ENCODE results near the gene STXBP1.

DNA sequence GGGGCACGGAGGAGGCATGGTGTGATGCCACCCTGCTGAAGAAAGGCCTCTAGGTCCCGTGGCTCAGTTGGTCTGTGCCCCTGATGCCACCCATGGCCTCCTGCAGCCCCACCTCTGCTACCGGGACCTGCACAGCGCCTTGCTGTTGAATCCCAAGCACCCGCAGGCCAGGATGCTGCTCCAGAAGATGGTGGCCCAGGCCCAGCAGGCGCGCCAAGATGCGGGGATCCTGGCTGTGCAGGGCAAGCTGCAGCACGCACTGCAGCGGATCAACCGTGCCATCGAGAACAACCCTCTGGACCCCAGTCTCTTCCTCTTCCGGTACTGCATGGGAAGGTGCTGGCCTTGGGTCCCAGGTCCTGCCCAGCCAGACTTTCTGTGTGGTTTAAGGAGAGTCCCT is 110.9 kb downstream of the STXBP1 start:
- no peak for TF ChIP-seq FOXP2 (optimal IDR thresholded peaks at IDR 0.05; ENCODE audit: control extremely low read depth, extremely low read length, insufficient read depth)
- TF ChIP-seq EZH2 (IDR thresholded peaks at IDR 0.05), result no peak
